GM10266 (cell line): ENCODE data around the gene TRABD2B.

ENCODE experiments used
- DNase-seq: peaks from one replicate; pipeline ENCODE4 v3.0.0; 2012; ENCODE audit errors: extremely low spot score
- TF ChIP-seq, protein P1 (sequence below): IDR thresholded peaks from 2 replicates; pipeline ENCODE4 v1.5.1; 2012; ENCODE audit warnings: mild to moderate bottlenecking, low read depth; ENCODE audit not compliant: control insufficient read depth, insufficient read depth; ENCODE audit errors: missing control alignments

TRABD2B gene

DNA sequence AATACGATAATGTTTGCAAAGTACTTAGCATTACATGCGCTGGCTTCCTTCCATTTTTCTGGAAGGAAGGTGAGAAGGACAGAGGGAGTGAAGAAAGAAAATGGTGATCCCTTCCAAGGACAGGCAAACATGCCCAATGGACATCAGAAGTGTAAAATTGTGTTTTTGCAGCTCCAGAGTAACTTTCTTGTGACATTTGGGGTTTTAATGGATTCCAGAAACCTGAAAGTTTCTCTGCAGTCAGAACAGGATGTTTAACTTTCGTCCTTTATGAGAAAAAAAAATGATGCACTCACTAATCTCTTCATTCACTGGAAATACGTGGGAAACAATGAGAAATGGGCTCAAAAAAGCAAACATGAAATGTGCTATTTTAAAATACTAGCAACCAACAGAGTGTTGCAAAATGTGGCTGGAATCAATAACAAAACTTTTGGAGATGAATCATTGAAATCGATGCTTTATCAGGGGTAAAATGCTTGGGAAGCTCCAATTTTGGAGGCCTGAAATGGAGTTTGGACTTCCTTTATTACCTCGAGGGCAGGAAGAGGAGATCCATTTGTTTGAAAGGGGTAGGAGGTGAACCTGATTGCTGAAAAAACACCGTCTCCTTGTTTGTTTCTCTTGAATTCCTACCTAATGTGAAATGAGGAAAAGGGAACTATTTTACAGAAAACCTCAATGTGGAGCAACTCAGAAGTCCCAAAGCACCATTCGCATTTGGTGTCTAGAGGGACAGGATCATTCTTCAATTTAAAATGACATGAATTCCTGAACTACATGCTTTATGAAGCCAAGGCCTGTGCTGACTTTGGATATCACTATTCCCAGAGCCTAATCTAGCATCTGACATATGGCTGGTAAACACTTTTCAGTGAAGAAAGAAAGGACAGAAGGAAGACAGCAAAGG lies 129.5 kb downstream of the TRABD2B start:
- TF ChIP-seq, protein P1, sequence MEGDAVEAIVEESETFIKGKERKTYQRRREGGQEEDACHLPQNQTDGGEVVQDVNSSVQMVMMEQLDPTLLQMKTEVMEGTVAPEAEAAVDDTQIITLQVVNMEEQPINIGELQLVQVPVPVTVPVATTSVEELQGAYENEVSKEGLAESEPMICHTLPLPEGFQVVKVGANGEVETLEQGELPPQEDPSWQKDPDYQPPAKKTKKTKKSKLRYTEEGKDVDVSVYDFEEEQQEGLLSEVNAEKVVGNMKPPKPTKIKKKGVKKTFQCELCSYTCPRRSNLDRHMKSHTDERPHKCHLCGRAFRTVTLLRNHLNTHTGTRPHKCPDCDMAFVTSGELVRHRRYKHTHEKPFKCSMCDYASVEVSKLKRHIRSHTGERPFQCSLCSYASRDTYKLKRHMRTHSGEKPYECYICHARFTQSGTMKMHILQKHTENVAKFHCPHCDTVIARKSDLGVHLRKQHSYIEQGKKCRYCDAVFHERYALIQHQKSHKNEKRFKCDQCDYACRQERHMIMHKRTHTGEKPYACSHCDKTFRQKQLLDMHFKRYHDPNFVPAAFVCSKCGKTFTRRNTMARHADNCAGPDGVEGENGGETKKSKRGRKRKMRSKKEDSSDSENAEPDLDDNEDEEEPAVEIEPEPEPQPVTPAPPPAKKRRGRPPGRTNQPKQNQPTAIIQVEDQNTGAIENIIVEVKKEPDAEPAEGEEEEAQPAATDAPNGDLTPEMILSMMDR: no peak
- no peak for DNase-seq

DNA sequence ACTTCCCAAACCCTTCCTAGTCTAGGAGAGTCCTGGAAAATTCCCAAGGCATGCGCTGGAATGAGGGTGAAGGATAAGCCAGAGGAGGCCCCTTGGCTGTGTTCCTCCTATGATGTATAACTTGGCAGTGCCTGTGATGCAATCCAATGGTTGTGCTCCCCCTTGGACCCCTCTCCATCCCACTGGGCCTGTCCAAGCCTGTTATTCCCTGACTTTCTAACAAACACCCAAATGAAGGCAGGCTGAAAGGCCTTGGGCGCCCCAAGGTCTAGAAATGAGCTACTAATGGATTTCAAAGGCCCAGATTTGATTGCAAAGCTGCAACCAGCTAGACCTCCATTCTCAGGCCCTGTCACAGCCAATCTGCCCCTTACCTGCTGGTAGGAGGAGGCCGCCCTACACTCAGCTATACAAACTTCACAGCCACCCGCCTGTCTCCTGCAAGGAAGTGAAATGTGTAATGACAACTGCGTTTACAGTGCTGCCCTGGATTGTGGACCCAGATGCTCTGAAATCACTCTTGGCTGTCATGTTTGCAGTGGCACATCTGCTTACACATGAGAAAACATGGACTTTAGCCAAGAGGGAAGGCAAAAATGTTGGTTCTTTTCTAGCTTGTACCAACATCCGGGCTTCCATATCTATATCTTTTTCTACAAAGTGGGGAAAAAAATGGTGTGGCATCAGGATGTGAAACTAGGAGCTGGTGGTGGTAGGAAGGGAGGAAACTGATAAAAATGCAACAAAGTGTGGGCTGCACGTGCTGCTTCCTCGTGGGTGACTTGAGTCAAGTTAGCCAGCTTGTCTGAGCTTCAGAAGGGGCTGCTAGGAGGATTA lies 130.4 kb downstream of the TRABD2B start:
- DNase-seq: no peak
- TF ChIP-seq, protein P1: no peak

DNA sequence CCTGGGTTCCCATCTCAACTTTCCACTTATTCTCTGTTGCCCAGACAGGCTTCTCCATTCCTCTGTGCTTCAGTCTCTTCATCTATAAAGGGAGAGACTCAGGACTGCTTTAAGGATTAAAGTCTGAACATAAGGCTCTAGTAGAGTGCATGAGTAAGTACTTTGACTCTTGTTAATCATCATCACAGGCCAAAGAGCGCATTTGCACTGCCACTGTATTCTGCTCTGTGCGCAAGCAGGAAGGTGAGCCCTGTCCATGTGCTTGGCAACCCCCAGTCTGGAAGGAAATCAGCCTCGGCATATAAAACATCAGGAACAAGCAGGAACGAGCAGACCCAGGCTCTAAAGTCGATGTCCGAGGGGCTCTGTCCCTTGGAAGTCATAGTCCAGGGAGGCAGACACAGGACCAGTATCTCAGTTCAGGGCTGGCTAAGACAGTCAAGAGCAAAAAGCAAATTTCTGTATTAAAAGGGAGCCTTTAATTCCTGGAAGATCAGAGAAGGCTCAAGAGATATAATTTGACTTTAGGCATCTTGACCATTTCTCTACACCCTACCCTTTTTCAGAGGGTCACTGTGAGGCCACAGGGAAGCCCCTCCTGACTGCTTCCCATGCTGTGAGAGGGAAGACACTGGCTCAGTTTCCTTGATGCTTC lies 131.2 kb downstream of the TRABD2B start:
- TF ChIP-seq, protein P1: no peak
- no peak for DNase-seq

DNA sequence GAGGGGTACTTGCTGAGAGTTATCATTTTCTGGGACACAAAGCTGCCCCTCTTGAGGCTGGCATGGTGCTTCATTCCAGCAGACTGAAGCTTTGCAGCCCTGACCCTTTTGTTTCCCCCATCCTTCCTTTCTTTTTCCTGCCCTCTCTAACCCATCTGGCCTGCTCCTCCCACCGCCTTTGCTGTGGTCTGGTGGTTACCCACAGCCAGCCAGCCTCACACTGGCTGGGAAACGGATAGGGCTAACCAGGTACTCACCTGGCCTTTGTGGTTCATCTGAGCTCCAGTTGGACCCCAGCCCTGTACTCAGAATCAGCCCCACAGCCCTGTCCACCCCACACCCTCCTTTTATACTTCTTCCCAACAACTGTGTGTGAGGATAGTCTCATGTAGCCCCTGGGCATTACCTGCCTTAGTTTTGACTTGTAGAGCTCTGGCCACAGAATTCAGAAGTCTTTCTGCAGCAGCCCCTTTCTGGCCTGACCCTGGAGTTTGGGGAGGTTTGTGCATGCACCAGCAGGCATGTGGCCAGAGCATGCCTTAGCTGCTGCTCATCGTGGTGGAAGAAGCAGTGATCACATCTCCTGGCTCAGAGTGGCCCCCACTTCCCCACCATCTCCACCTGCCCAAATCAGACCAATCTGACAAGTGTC lies 138.0 kb downstream of the TRABD2B start:
- TF ChIP-seq, protein P1: no peak
- no peak for DNase-seq

DNA sequence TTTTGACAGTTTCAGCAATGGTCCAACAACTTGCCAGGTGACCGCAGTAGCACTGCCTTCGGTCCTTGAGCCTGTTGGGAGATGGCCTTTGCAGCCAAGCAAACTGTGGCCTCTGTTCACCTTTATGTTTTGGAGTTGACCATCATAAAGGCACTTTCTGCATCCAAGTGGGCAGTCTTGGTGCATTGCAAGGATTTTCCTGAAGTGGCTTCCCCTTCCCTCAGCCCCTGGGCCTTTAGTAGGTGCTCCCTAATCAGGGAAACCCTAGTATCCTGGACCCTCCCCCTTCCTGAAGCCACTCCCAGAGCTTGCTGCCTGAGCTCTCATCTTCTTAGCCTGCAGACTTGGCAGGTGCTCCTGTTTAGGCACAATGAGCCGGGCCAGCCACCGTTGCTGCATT lies 140.2 kb downstream of the TRABD2B start:
- TF ChIP-seq, protein P1: no peak
- DNase-seq: no peak

DNA sequence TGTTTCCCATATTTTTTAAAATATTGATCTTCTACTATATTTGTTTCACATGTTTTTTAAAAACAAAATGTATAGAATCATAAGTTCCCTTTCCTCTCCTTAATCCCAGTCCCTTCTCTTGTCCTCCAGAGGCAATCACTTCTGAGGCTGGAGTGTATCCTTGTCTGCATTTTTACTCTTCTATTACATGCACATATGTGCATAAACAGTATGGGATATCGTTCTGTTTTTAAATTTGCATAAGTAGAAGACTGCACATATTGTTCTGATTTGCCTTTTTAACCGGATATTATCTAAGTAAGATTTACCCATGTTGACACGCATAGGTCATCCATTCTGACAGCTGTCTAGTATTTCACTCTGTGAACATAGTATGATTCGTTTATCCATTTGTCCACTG lies 142.0 kb downstream of the TRABD2B start:
- DNase-seq: no peak
- TF ChIP-seq, protein P1: no peak
